GM12878 (cell line): ENCODE data around the gene LGI4. TPM values are rescaled to one million over a fixed set of nuclear protein-coding genes. Genes with fewer than 3 reads are reported as not detected.

ENCODE experiments used
- ATAC-seq: fragments of 200-7000 bp; cut with Tn5 transposase; 3 replicates; pipeline ENCODE4 v1.9.1; 2020; ENCODE audit warnings: mild to moderate bottlenecking, moderate library complexity
- BruUV-seq: library from RNA; stranded (reverse); fragments of 400-500 nt; replicated peaks from 2 replicates; lab custom pipeline; 2021; lab: Mats Ljungman, UMichigan
- CTCF ChIA-PET: fragments of 300-600 bp; sonication (Branson Sonifier 250); formaldehyde crosslinking; extraction: SDS; loops from one replicate; lab custom pipeline; 2021; ENCODE audit warnings: inconsistent platforms; lab: Yijun Ruan, JAX
- POLR2A ChIA-PET: fragments of 350-600 bp; formaldehyde crosslinking; extraction: SDS; loops from one replicate; lab custom pipeline; 2021; ENCODE audit warnings: inconsistent platforms; lab: Charles Lee
- RAD21 ChIA-PET: fragments of 300-600 bp; sonication (Branson Sonifier 250); formaldehyde crosslinking; loops from one replicate; lab custom pipeline; 2023; ENCODE audit warnings: antibody characterized with exemption; ENCODE audit not compliant: unreplicated experiment; lab: Charles Lee
- SMC1A ChIA-PET: fragments of 300-600 bp; sonication (Branson Sonifier 250); formaldehyde crosslinking; loops from one replicate; lab custom pipeline; 2023; ENCODE audit not compliant: unreplicated experiment, uncharacterized antibody; lab: Charles Lee
- DNase-seq: peaks from one replicate; pipeline ENCODE4 v3.0.0-alpha.2; 2011; ENCODE audit warnings: low read depth, low spot score
- FAIRE-seq: peaks from 3 replicates; lab custom pipeline; 2011; peaks lifted over from hg19 to GRCh38; lab: Jason Lieb, UNC
- H2AFZ ChIP-seq: 2 replicates; pipeline ENCODE4 v1.6.0; 2011; ENCODE audit warnings: low read depth, low read length, control low read depth; ENCODE audit not compliant: control insufficient read depth
- H3K27ac ChIP-seq: 2 replicates; pipeline ENCODE4 v1.5.1; 2011; ENCODE audit warnings: control low read depth; ENCODE audit not compliant: control insufficient read depth, insufficient read depth
- H3K27me3 ChIP-seq, 2 experiments: replicated peaks in 1 of 2; 2 replicates each; pipeline versions ENCODE4 v1.6.0 to v1.6.1; 2011; ENCODE audit warnings: low read length in 1 of 2; ENCODE audit not compliant: control insufficient read depth in 2 of 2, insufficient read depth in 2 of 2
- H3K36me3 ChIP-seq, 2 experiments: 2 replicates each; pipeline ENCODE4 v1.5.1; 2011; ENCODE audit warnings: low read length in 1 of 2; ENCODE audit not compliant: control insufficient read depth in 2 of 2, insufficient read depth in 2 of 2
- H3K4me1 ChIP-seq: 2 replicates; pipeline ENCODE4 v1.6.1; 2011; ENCODE audit warnings: mild to moderate bottlenecking, low read length, moderate library complexity, mixed read lengths; ENCODE audit not compliant: control insufficient read depth, insufficient read depth
- H3K4me2 ChIP-seq: 2 replicates; pipeline ENCODE4 v1.6.0; 2011; ENCODE audit warnings: control low read depth; ENCODE audit not compliant: control insufficient read depth, insufficient read depth
- H3K4me3 ChIP-seq: fragments of 200-600 bp; sonication (generic); 2 replicates; pipeline ENCODE4 v1.5.1; 2016
- H3K79me2 ChIP-seq: 2 replicates; pipeline ENCODE4 v1.6.0; 2011; ENCODE audit warnings: low read length; ENCODE audit not compliant: control insufficient read depth, insufficient read depth
- H3K9ac ChIP-seq: 2 replicates; pipeline ENCODE4 v1.8.0; 2011; ENCODE audit warnings: low read length, control low read depth, mixed read lengths; ENCODE audit not compliant: control insufficient read depth, insufficient read depth
- H3K9me3 ChIP-seq: replicated peaks from 3 replicates; pipeline ENCODE4 v1.5.1; 2011; ENCODE audit warnings: mild to moderate bottlenecking, low read length; ENCODE audit not compliant: control insufficient read depth, insufficient read depth
- H4K20me1 ChIP-seq: 2 replicates; pipeline ENCODE4 v1.6.0; 2011; ENCODE audit not compliant: control insufficient read depth, insufficient read depth
- BMI1 ChIP-seq: fragments of 450-650 bp; IDR thresholded peaks from 2 replicates; pipeline ENCODE4 v1.6.1; 2016; ENCODE audit warnings: mild to moderate bottlenecking, moderate library complexity, borderline replicate concordance
- CEBPB ChIP-seq, 2 experiments: fragments of 150-350 bp in 1 of 2; IDR thresholded peaks; 2 replicates each; pipeline ENCODE4 v1.6.1; 2012 to 2014; ENCODE audit warnings: low read depth in 2 of 2, low read length in 2 of 2, borderline replicate concordance in 1 of 2, inconsistent platforms in 1 of 2
- EGR1 ChIP-seq, 2 experiments: IDR thresholded peaks; 1 replicate in 1 of 2; 2 replicates in 1 of 2; pipeline ENCODE4 v1.6.1; 2011 to 2012; ENCODE audit warnings: low read depth in 2 of 2, low read length in 2 of 2, borderline replicate concordance in 1 of 2, mild to moderate bottlenecking in 1 of 2, moderate library complexity in 1 of 2
- EP300 ChIP-seq, 2 experiments: fragments of 150-350 bp in 1 of 2; IDR thresholded peaks; 2 replicates each; pipeline ENCODE4 v1.6.1; 2011 to 2012; ENCODE audit warnings: low read depth in 2 of 2, low read length in 2 of 2, borderline replicate concordance in 1 of 2, improper control_type of control experiment in 1 of 2, inconsistent platforms in 1 of 2; ENCODE audit not compliant: control insufficient read depth in 1 of 2
- JUND ChIP-seq: IDR thresholded peaks from 2 replicates; pipeline ENCODE4 v1.6.1; 2012; ENCODE audit warnings: low read depth, mild to moderate bottlenecking, low read length, improper control_type of control experiment, moderate library complexity
- NR2C1 ChIP-seq: fragments of 450-650 bp; IDR thresholded peaks from 2 replicates; pipeline ENCODE4 v1.6.1; 2017; ENCODE audit warnings: antibody characterized with exemption, mild to moderate bottlenecking, moderate library complexity
- RFX5 ChIP-seq: IDR thresholded peaks from 2 replicates; pipeline ENCODE4 v1.6.1; 2011; ENCODE audit warnings: low read depth, low read length, improper control_type of control experiment
- SMAD5 ChIP-seq: IDR thresholded peaks from 2 replicates; pipeline ENCODE4 v1.6.1; 2016; ENCODE audit warnings: antibody characterized with exemption, low read depth
- SREBF2 ChIP-seq: IDR thresholded peaks from 2 replicates; pipeline ENCODE4 v1.6.1; 2012; ENCODE audit warnings: mild to moderate bottlenecking, low read length
- TCF3 ChIP-seq: IDR thresholded peaks from 2 replicates; pipeline ENCODE4 v1.6.1; 2012; ENCODE audit warnings: low read depth, mild to moderate bottlenecking, low read length, borderline replicate concordance; ENCODE audit not compliant: insufficient read depth
- WGBS: methylation state at CpG from one replicate; pipeline ENCODE4 v1.1.6; 2016; ENCODE audit warnings: low lambda C conversion rate; ENCODE audit not compliant: insufficient replicate concordance, insufficient coverage; ENCODE audit errors: missing lambda C conversion rate; 5-methylcytosine and 5-hydroxymethylcytosine counted together
- in situ Hi-C: fragments of 300-500 bp; cut with MboI; formaldehyde crosslinking; loops from 9 replicates; pipeline ENCODE4 v1.14.3; 2018; ENCODE audit warnings: mixed read lengths
- intact Hi-C: fragments of 100-400 bp; cut with micrococcal nuclease; formaldehyde crosslinking; loops from one replicate; pipeline ENCODE4 v1.14.2; 2022; ENCODE audit not compliant: unreplicated experiment
- polyA plus RNA-seq, 11 experiments: library from polyadenylated mRNA; depleted of rRNA in 4 of 11; unstranded in 6 of 11; stranded (reverse) in 5 of 11; fragments of >200 nt; fragmentation: Nextera tagmentation in 4 of 11; fragmentation: Illumina TruSeq in 1 of 11; extraction: Ambion mirVana in 4 of 11; extraction: Trizol in 1 of 11; gene quantifications; 1 replicate in 1 of 11; 2 replicates in 10 of 11; pipeline versions ENCODE4 v1.2.1 to v1.2.3, GENCODE V29; 2011 to 2016; ENCODE audit warnings: inconsistent platforms in 2 of 11, missing spikeins in 2 of 11, low read depth in 1 of 11
- total RNA-seq, 4 experiments: library from RNA; depleted of rRNA in 3 of 4; stranded (reverse); fragments of >200 nt in 3 of 4; fragmentation: Illumina TruSeq in 1 of 4; extraction: Trizol in 1 of 4; gene quantifications; 2 replicates each; pipeline versions ENCODE4 v1.2.1 to v1.2.3, GENCODE V29; 2013 to 2021

LGI4 gene
- total and polyA plus RNA-seq, 10 of the 15 experiments (the other 5 are each of a cell fraction or from before 2014, with no cell fraction given), result 0.11 TPM; not detected in 9

GRCh38 chr19:35146746-35147459, 12.0 kb upstream of the LGI4 start (continued):
- TF ChIP-seq TCF3, result no peak
- TF ChIP-seq CEBPB (IDR thresholded peaks at IDR 0.05; ENCODE audit: borderline replicate concordance in 1 of 2, low read depth in 2 of 2, low read length in 2 of 2), result no peak
- TF ChIP-seq EGR1 (IDR thresholded peaks at IDR 0.05; ENCODE audit: borderline replicate concordance in 1 of 2, low read depth in 2 of 2, low read length in 2 of 2), result no peak
- no peak for TF ChIP-seq SREBF2

DNA sequence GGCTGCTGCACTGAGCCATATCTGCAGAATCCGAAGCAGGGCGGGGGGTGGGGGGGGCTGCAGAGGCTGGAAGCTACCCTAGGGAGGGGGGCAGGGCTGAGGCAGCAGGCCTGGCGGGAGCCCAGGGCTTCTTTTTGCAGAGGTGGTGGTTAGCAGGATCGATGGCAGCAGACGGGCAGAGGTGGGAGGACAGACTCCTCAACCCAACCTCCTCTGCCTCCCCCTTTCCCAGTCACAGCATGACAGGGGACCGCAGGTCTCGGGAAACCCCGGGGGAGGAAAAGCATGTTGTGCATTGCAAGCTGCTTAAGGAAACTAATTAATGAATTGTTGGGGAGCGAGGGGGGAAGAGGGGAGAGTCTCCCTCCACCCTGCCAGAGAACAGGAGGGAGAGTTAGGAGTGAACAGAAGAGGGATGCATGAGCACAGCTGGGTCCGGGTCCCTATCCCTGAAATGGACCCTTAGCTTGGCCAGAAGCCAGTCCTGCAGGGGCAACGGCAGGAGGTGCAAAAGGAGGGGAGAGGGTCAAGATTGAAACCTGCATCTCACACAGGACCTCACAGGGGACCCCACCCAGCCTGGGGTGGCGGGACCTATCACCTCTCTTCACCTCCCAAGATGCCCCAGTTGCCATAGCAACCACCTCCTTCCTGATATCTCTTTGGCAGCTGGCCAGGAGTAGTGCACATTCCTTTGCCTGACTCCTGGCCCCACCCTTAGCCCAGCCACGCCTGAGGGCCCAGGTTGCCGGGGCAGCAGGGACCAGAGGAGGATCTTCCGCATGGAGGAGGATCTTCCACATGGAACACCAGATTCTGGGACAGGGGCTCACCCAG, 10.0 kb upstream of the LGI4 start:
- DNase-seq (no peak), FAIRE-seq (no peak), ATAC-seq (no peak)
- peaks cover 2 to 5% of the 10 kb centered on the region in 2 experiments; a peak in 2 of 4 replicates for H3K27me3 ChIP-seq
- no peak for TF ChIP-seq EP300 (IDR thresholded peaks at IDR 0.05; ENCODE audit: borderline replicate concordance in 1 of 2, control insufficient read depth in 1 of 2, low read depth in 2 of 2, low read length in 2 of 2)
- TF ChIP-seq BMI1, result peak; percentile 71
- no peak for TF ChIP-seq NR2C1
- TF ChIP-seq SMAD5, result no peak
- TF ChIP-seq RFX5, result peak; percentile 42; the same call in 1 of the 2 replicates
- TF ChIP-seq JUND, result no peak
- ChIA-PET SMC1A (interaction anchor here (0.6 to 1.3 kb wide), 4 partner anchors 59 to 314 kb away, joined by 3 read pairs; no protein-coding TSS in a partner anchor), CTCF (interaction anchor here (0.8 to 1.8 kb wide), 4 partner anchors 21 to 78 kb away, joined by 3 to 6 read pairs (median 4); no protein-coding TSS in a partner anchor), POLR2A (no interaction called here), RAD21 (interaction anchor here (0.6 kb wide), 1 partner anchor 175 kb away, joined by 7 read pairs; no protein-coding TSS in a partner anchor)
- H3K36me3 ChIP-seq, result no peaks in the 10 kb centered on the region
- no peak overlapping the region for H3K27ac ChIP-seq
- no peak overlapping the region for H2AFZ ChIP-seq
- no TSS peak for BruUV-seq
- H3K4me2 ChIP-seq, result no peak overlapping the region
- no peaks in the 10 kb centered on the region for H4K20me1 ChIP-seq
- H3K4me3 ChIP-seq, result no peak overlapping the region
- intact Hi-C loops (loop anchor here (5.0 kb wide), 1 partner anchor 102 kb away; the partner anchor contains the start of gene LSR), in situ Hi-C loops (no loop called here)
- no peaks in the 10 kb centered on the region for H3K9me3 ChIP-seq
- H3K9ac ChIP-seq, result no peak overlapping the region
- peaks cover 13% of the 10 kb centered on the region for H3K4me1 ChIP-seq
- WGBS, result 13% methylated on average over 13 of the region's 15 CpGs
- H3K79me2 ChIP-seq, result no peaks in the 10 kb centered on the region
